ENCODE data around the gene KLHL26. TPM values are rescaled to one million over a fixed set of nuclear protein-coding genes. Genes with fewer than 3 reads are reported as not detected.

KLHL26 gene
- total RNA-seq, 1 experiment from 2014 or later: 10.7 TPM

DNA sequence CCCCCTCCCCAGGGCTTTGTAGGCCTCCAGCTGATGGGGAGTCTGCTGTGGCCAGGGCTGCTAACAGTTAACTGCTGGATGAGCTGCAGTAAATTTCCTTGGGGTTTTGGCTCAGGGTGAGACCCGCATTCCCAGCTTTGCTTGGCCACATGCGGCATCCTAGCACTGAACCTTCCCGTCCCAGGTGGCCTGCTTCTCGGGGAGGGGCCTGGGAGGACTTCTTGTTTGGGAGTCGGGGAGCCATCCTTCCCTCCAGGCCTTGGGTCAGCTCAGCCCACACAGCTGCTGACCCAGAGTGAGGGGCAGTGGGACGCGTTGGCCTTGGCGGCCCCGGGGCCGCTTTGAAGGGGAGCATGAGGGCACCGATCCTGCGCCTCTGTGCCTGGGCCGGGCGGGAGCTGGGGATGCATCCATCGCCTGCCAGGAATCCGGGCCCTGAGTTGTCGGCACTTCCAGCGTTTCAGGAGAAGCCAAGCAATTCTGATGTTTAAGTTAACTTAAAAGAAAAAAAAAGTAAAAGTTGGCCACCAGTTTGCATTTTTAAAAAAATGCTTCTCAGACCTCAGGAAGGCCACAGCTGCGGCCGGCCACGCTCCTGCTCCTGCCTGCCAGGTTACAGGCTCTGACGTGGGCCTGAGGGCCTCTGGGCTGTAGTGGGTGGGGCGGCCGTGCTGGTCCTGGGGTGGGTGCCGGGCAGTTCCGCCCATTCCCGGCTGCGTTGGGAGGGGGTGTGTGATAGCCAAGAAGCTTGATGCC is 74.3 kb downstream of the KLHL26 start:
- no peak overlapping the region for H2BK120ac ChIP-seq (ENCODE audit: low read depth, low read length, poor library complexity, severe bottlenecking)
- no peak overlapping the region for H4K5ac ChIP-seq (ENCODE audit: insufficient read length, low read depth, low read length)
- H2BK12ac ChIP-seq (ENCODE audit: insufficient read length, low read depth, low read length): no peak overlapping the region
- H3K9me3 ChIP-seq (ENCODE audit: control insufficient read depth, low read depth, low read length): no peaks in the 10 kb centered on the region
- Mint-ChIP-seq H3K27me3 (ENCODE audit: low read depth) (no peaks in the 10 kb centered on the region), H3K4me1 (peaks cover 9 to 12% of the 10 kb centered on the region in 2 experiments), H3K9me3 (no peaks in the 10 kb centered on the region), H3K27ac (no peak overlapping the region), H3K36me3 (ENCODE audit: insufficient read depth in 1 of 3, low read depth in 3 of 3) (peaks cover 0 to 3% (median 0%) of the 10 kb centered on the region in 3 experiments; a peak in 1 of 7 replicates), H3K4me3 (no peak overlapping the region)
- no peaks in the 10 kb centered on the region for H3K79me2 ChIP-seq (ENCODE audit: insufficient read depth, low read length)
- H3K18ac ChIP-seq (ENCODE audit: insufficient read length, low read depth, low read length): no peak overlapping the region
- no peak overlapping the region for H3K9ac ChIP-seq (ENCODE audit: extremely low read depth, insufficient read length, low read length)
- H4K91ac ChIP-seq (ENCODE audit: insufficient read length, low read depth, low read length): no peak overlapping the region
- H2AFZ ChIP-seq (ENCODE audit: low read length): no peak overlapping the region
- H3T11ph ChIP-seq (ENCODE audit: low read length): no peak overlapping the region
- TF ChIP-seq, protein P1, sequence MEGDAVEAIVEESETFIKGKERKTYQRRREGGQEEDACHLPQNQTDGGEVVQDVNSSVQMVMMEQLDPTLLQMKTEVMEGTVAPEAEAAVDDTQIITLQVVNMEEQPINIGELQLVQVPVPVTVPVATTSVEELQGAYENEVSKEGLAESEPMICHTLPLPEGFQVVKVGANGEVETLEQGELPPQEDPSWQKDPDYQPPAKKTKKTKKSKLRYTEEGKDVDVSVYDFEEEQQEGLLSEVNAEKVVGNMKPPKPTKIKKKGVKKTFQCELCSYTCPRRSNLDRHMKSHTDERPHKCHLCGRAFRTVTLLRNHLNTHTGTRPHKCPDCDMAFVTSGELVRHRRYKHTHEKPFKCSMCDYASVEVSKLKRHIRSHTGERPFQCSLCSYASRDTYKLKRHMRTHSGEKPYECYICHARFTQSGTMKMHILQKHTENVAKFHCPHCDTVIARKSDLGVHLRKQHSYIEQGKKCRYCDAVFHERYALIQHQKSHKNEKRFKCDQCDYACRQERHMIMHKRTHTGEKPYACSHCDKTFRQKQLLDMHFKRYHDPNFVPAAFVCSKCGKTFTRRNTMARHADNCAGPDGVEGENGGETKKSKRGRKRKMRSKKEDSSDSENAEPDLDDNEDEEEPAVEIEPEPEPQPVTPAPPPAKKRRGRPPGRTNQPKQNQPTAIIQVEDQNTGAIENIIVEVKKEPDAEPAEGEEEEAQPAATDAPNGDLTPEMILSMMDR (conservative IDR thresholded peaks at IDR 0.05): no peak
- no peak overlapping the region for H2BK5ac ChIP-seq (ENCODE audit: insufficient read length, low read length)
- H3K27me3 ChIP-seq (ENCODE audit: insufficient read depth, low read length): no peaks in the 10 kb centered on the region
- H3K23ac ChIP-seq (ENCODE audit: insufficient read length, low read depth, low read length): no peak overlapping the region
- no peak overlapping the region for H2AK5ac ChIP-seq (ENCODE audit: insufficient read length, low read length)
- no peak overlapping the region for H2BK20ac ChIP-seq (ENCODE audit: low read depth, low read length, poor library complexity, severe bottlenecking)
- H3K14ac ChIP-seq (ENCODE audit: insufficient read depth, low read length): no peak overlapping the region
- H3K4ac ChIP-seq (ENCODE audit: low read depth, low read length): no peak overlapping the region
- no peak overlapping the region for H3K4me2 ChIP-seq (ENCODE audit: insufficient read depth, insufficient read length, low read length)
- no CpG with 5 or more reads among the region's 28 CpGs for WGBS (ENCODE audit: extremely low coverage, insufficient read length, low lambda C conversion rate)
- no peak overlapping the region for H4K8ac ChIP-seq (replicated peaks; ENCODE audit: insufficient read length, low read depth, low read length)
- H3K27ac ChIP-seq (ENCODE audit: insufficient read length, low read depth, low read length): no peak overlapping the region
- no peak for DNase-seq
- H3K4me1 ChIP-seq (ENCODE audit: insufficient read depth, low read length): no peaks in the 10 kb centered on the region
- no peak overlapping the region for H2BK15ac ChIP-seq (ENCODE audit: low read depth, low read length)
- H3K23me2 ChIP-seq (ENCODE audit: insufficient read length, low read depth, low read length, poor library complexity, severe bottlenecking): no peaks in the 10 kb centered on the region
- H3K56ac ChIP-seq (ENCODE audit: insufficient read length, low read depth, low read length): no peak overlapping the region
- peaks cover 5% of the 10 kb centered on the region for H3K79me1 ChIP-seq (ENCODE audit: insufficient read depth, low read depth, low read length, poor library complexity, severe bottlenecking)
- H4K20me1 ChIP-seq (ENCODE audit: control insufficient read depth, insufficient read depth, insufficient read length): peaks cover 6% of the 10 kb centered on the region

Data from H9 (cell line).